Liver (tissue), 9 donors: ENCODE results near the gene P2RY12. TPM values are rescaled to one million over a fixed set of nuclear protein-coding genes. Genes with fewer than 3 reads are reported as not detected.

Experiments
- DNase-seq: peaks from one replicate; pipeline ENCODE4 v3.0.0-alpha.2; 2017; ENCODE audit warnings: low spot score
- H3K27ac ChIP-seq, 2 donors: one replicate each; pipeline ENCODE4 v1.7.0; 2013; ENCODE audit warnings: inconsistent platforms in 2 of 2, low read length in 2 of 2, control low read depth in 1 of 2, low read depth in 1 of 2, mild to moderate bottlenecking in 1 of 2
- H3K27me3 ChIP-seq, 4 donors: one replicate each; pipeline versions ENCODE4 v1.6.1 to v1.7.0; 2013; ENCODE audit warnings: low read length in 3 of 4, inconsistent platforms in 1 of 4, mild to moderate bottlenecking in 1 of 4, moderate library complexity in 1 of 4; ENCODE audit not compliant: control insufficient read depth in 4 of 4, insufficient read depth in 4 of 4
- H3K36me3 ChIP-seq, 4 donors: one replicate each; pipeline versions ENCODE4 v1.6.1 to v1.7.0; 2013; ENCODE audit warnings: low read length in 3 of 4, mild to moderate bottlenecking in 3 of 4, low read depth in 1 of 4, moderate library complexity in 1 of 4; ENCODE audit not compliant: control insufficient read depth in 4 of 4, insufficient read depth in 3 of 4
- H3K4me1 ChIP-seq, 4 donors: one replicate each; pipeline versions ENCODE4 v1.6.1 to v1.7.0; 2013; ENCODE audit warnings: low read length in 3 of 4, mild to moderate bottlenecking in 3 of 4, moderate library complexity in 1 of 4; ENCODE audit not compliant: control insufficient read depth in 4 of 4, insufficient read depth in 4 of 4
- H3K4me3 ChIP-seq, 3 donors: one replicate each; pipeline versions ENCODE4 v1.6.1 to v1.7.0; 2013; ENCODE audit warnings: low read length in 3 of 3, control low read depth in 1 of 3, low read depth in 1 of 3, mild to moderate bottlenecking in 1 of 3
- H3K9ac ChIP-seq, 2 donors: one replicate each; pipeline ENCODE4 v1.7.0; 2013; ENCODE audit warnings: low read length in 2 of 2, mild to moderate bottlenecking in 2 of 2, moderate library complexity in 2 of 2, control low read depth in 1 of 2, low read depth in 1 of 2
- H3K9me3 ChIP-seq, 4 donors: one replicate each; pipeline versions ENCODE4 v1.6.1 to v1.7.0; 2013; ENCODE audit warnings: low read length in 3 of 4; ENCODE audit not compliant: control insufficient read depth in 4 of 4
- CTCF ChIP-seq: fragments of 150-350 bp; IDR thresholded peaks from 2 replicates; pipeline ENCODE4 v1.5.1; 2017; ENCODE audit warnings: improper control_type of control experiment, low read depth, low read length; ENCODE audit not compliant: missing input control
- EGR1 ChIP-seq, 2 donors: IDR thresholded peaks; 2 replicates each; pipeline ENCODE4 v1.6.1; 2016 to 2018; ENCODE audit warnings: antibody characterized with exemption in 2 of 2, low read depth in 2 of 2
- FOXA1 ChIP-seq: IDR thresholded peaks from 2 replicates; pipeline ENCODE4 v1.6.1; 2016; ENCODE audit warnings: antibody characterized with exemption
- GABPA ChIP-seq, 2 donors: IDR thresholded peaks in 1 of 2; conservative IDR thresholded peaks in 1 of 2; 2 replicates each; pipeline ENCODE4 v1.6.1; 2016; ENCODE audit warnings: antibody characterized with exemption in 2 of 2, mild to moderate bottlenecking in 1 of 2, moderate library complexity in 1 of 2
- HNF4A ChIP-seq, 2 donors: conservative IDR thresholded peaks; 2 replicates each; pipeline ENCODE4 v1.6.1; 2016; ENCODE audit warnings: antibody characterized with exemption in 2 of 2, mild to moderate bottlenecking in 2 of 2
- JUND ChIP-seq, 2 donors: IDR thresholded peaks; 2 replicates each; pipeline ENCODE4 v1.6.1; 2016; ENCODE audit warnings: antibody characterized with exemption in 2 of 2
- RAD21 ChIP-seq, 2 donors: IDR thresholded peaks; 2 replicates each; pipeline ENCODE4 v1.6.1; 2016; ENCODE audit warnings: antibody characterized with exemption in 2 of 2, mild to moderate bottlenecking in 2 of 2
- TAF1 ChIP-seq: conservative IDR thresholded peaks from 2 replicates; pipeline ENCODE4 v1.6.1; 2016; ENCODE audit warnings: antibody characterized with exemption, mild to moderate bottlenecking
- WGBS: extraction: QIAGEN DNeasy Blood & Tissue Kit; methylation state at CpG from one replicate; pipeline ENCODE4 v1.1.7; 2013; 5-methylcytosine and 5-hydroxymethylcytosine counted together
- polyA plus RNA-seq, 2 donors: library from polyadenylated mRNA; stranded (reverse) in 1 of 2; unstranded in 1 of 2; fragments of 200-250 nt in 1 of 2; fragments of >200 nt in 1 of 2; fragmentation: Nextera tagmentation in 1 of 2; extraction: Ambion mirVana in 1 of 2; gene quantifications; one replicate each; pipeline versions ENCODE4 v1.2.1 to v1.2.3, GENCODE V29; 2013 to 2015
- total RNA-seq, 2 donors: library from RNA; depleted of rRNA; stranded (reverse); fragments of >200 nt; gene quantifications; one replicate each; pipeline ENCODE4 v1.2.3, GENCODE V29; 2014
- TF ChIP-seq, protein P1 (sequence below): IDR thresholded peaks from 2 replicates; pipeline ENCODE4 v1.6.1; 2016; ENCODE audit warnings: antibody characterized with exemption
- TF ChIP-seq, protein P2 (sequence below): IDR thresholded peaks from 2 replicates; pipeline ENCODE4 v1.6.1; 2016; ENCODE audit warnings: antibody characterized with exemption
- donor health status: healthy.
- donor health status: healthy.
- donor health status: healthy.
- donor health status: healthy.
- donor health status: healthy.

Gene P2RY12
- total and polyA plus RNA-seq, 4 donors, result 0.43 to 2.8 (median 1.6) TPM

GRCh38 chr3:151379083-151379734 is 5.3 kb downstream of the P2RY12 start:
- peak; percentile 12 for TF ChIP-seq CTCF
- no peak for TF ChIP-seq JUND (IDR thresholded peaks at IDR 0.05)
- TF ChIP-seq, protein P1, sequence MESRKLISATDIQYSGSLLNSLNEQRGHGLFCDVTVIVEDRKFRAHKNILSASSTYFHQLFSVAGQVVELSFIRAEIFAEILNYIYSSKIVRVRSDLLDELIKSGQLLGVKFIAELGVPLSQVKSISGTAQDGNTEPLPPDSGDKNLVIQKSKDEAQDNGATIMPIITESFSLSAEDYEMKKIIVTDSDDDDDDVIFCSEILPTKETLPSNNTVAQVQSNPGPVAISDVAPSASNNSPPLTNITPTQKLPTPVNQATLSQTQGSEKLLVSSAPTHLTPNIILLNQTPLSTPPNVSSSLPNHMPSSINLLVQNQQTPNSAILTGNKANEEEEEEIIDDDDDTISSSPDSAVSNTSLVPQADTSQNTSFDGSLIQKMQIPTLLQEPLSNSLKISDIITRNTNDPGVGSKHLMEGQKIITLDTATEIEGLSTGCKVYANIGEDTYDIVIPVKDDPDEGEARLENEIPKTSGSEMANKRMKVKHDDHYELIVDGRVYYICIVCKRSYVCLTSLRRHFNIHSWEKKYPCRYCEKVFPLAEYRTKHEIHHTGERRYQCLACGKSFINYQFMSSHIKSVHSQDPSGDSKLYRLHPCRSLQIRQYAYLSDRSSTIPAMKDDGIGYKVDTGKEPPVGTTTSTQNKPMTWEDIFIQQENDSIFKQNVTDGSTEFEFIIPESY, result no peak
- TF ChIP-seq RAD21 (IDR thresholded peaks at IDR 0.05), result peak in 1 of 2 donors; percentile 35
- no peak for TF ChIP-seq EGR1 (IDR thresholded peaks at IDR 0.05; ENCODE audit: low read depth in 2 of 2)
- no peak for DNase-seq

DNA sequence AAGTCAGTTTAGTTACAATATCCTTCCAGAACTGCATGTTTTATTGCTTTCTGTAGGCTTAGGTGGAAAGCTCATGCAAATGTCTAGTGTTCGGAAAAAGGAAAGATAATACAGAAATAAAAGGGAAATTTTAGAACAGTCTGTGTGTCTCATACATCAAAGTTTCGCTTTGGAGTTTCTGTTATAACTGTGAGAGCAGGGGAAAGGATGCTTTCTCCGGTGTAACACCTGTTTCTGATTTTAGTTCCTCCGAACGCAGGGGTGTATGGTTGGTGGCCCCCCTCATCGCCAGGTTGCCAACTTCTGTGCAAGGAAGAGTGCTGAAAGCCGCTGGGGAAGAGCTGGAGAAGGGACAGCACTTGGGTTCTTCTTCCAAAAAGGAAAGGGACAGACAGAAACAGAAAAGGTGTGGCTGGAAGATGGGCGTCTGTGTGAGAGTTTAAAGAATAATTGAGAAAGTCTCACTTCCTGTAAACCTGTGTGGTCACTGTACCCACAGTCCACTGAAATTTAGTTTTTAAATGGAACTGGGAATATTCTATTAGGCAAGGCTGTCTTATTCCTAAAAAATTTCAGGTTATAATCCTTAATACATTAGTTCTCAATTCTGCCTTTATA is 6.7 kb downstream of the P2RY12 start:
- TF ChIP-seq, protein P1, result no peak
- TF ChIP-seq FOXA1, result no peak
- TF ChIP-seq HNF4A (conservative IDR thresholded peaks at IDR 0.05), result no peak
- TF ChIP-seq TAF1, result no peak
- no peak for TF ChIP-seq JUND (IDR thresholded peaks at IDR 0.05)
- TF ChIP-seq EGR1 (IDR thresholded peaks at IDR 0.05; ENCODE audit: low read depth in 2 of 2), result no peak
- TF ChIP-seq GABPA (IDR thresholded peaks at IDR 0.05 in 1 of 2, conservative IDR thresholded peaks at IDR 0.05 in 1 of 2), result no peak
- TF ChIP-seq, protein P2, sequence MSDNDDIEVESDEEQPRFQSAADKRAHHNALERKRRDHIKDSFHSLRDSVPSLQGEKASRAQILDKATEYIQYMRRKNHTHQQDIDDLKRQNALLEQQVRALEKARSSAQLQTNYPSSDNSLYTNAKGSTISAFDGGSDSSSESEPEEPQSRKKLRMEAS, result no peak
- Histone ChIP-seq H3K36me3 (no peaks in the 10 kb centered on the region), H3K27me3 (no peaks in the 10 kb centered on the region), H3K9me3 (no peaks in the 10 kb centered on the region), H3K4me1 (no peaks in the 10 kb centered on the region), H3K27ac (no peak overlapping the region), H3K9ac (no peak overlapping the region), H3K4me3 (no peak overlapping the region)
- WGBS, result 89% methylated on average over 8 of the region's 8 CpGs
- DNase-seq, result no peak

More at GRCh38 chr3:151379083-151379734, 5.3 kb downstream of the P2RY12 start:
- Histone ChIP-seq H3K27ac (no peak overlapping the region), H3K9ac (no peak overlapping the region), H3K36me3 (no peaks in the 10 kb centered on the region), H3K27me3 (no peaks in the 10 kb centered on the region), H3K4me1 (no peaks in the 10 kb centered on the region), H3K4me3 (no peak overlapping the region), H3K9me3 (no peaks in the 10 kb centered on the region)
- WGBS, result 76% methylated on average over 4 of the region's 4 CpGs
